ENCODE results near the gene UVRAG. TPM values are rescaled to one million over a fixed set of nuclear protein-coding genes. Genes with fewer than 3 reads are reported as not detected.

UVRAG gene
- total RNA-seq, 1 donor from 2014 or later, result 20.7 TPM

GRCh38 chr11:76035020-76035419 lies 220.0 kb downstream of the UVRAG start:
- no peak for DNase-seq (ENCODE audit: extremely low spot score, unreplicated experiment)
- Mint-ChIP-seq H3K36me3 (peaks cover 3% of the 10 kb centered on the region), H3K4me1 (ENCODE audit: unreplicated experiment) (peaks cover 14% of the 10 kb centered on the region), H3K27me3 (no peaks in the 10 kb centered on the region), H3K9me3 (no peaks in the 10 kb centered on the region), H3K27ac (no peak overlapping the region), H3K4me3 (no peak overlapping the region)
- no peak for TF ChIP-seq CTCF (conservative IDR thresholded peaks at IDR 0.05)

GRCh38 chr11:76038608-76039007 lies 223.6 kb downstream of the UVRAG start:
- Mint-ChIP-seq H3K4me1 (ENCODE audit: unreplicated experiment) (no peaks in the 10 kb centered on the region), H3K4me3 (no peak overlapping the region), H3K9me3 (no peaks in the 10 kb centered on the region), H3K27me3 (no peaks in the 10 kb centered on the region), H3K27ac (no peak overlapping the region), H3K36me3 (no peaks in the 10 kb centered on the region)
- DNase-seq (ENCODE audit: extremely low spot score, unreplicated experiment), result no peak
- TF ChIP-seq CTCF (conservative IDR thresholded peaks at IDR 0.05), result no peak

GRCh38 chr11:76041208-76041607 lies 226.2 kb downstream of the UVRAG start:
- no peaks in the 10 kb centered on the region for H3K9me3 Mint-ChIP-seq
- H3K4me3 Mint-ChIP-seq, result no peak overlapping the region
- no peak for TF ChIP-seq CTCF (conservative IDR thresholded peaks at IDR 0.05)
- DNase-seq (ENCODE audit: extremely low spot score, unreplicated experiment), result no peak
- H3K4me1 Mint-ChIP-seq (ENCODE audit: unreplicated experiment), result peaks cover 3% of the 10 kb centered on the region
- no peaks in the 10 kb centered on the region for H3K27me3 Mint-ChIP-seq
- no peaks in the 10 kb centered on the region for H3K36me3 Mint-ChIP-seq
- H3K27ac Mint-ChIP-seq, result no peak overlapping the region

- Mint-ChIP-seq H3K27ac (no peak overlapping the region), H3K9me3 (peaks cover 6% of the 10 kb centered on the region), H3K27me3 (no peaks in the 10 kb centered on the region), H3K4me3 (no peak overlapping the region), H3K4me1 (ENCODE audit: unreplicated experiment) (peaks cover 3% of the 10 kb centered on the region), H3K36me3 (peaks cover 11% of the 10 kb centered on the region)
- DNase-seq (ENCODE audit: extremely low spot score, unreplicated experiment), result no peak
- TF ChIP-seq CTCF (conservative IDR thresholded peaks at IDR 0.05), result no peak
These were observed 229.8 kb downstream of the UVRAG start for GRCh38 chr11:76044750-76045320.

- Mint-ChIP-seq H3K27ac (no peak overlapping the region), H3K4me1 (ENCODE audit: unreplicated experiment) (peaks cover 3% of the 10 kb centered on the region), H3K36me3 (peaks cover 17% of the 10 kb centered on the region), H3K9me3 (peaks cover 6% of the 10 kb centered on the region), H3K27me3 (no peaks in the 10 kb centered on the region), H3K4me3 (no peak overlapping the region)
- DNase-seq (ENCODE audit: extremely low spot score, unreplicated experiment), result no peak
- no peak for TF ChIP-seq CTCF (conservative IDR thresholded peaks at IDR 0.05)
These were observed 232.2 kb downstream of the UVRAG start for GRCh38 chr11:76047231-76047630.

GRCh38 chr11:76047766-76048165 lies 232.8 kb downstream of the UVRAG start:
- H3K27ac Mint-ChIP-seq, result no peak overlapping the region
- H3K4me1 Mint-ChIP-seq (ENCODE audit: unreplicated experiment), result peaks cover 3% of the 10 kb centered on the region
- TF ChIP-seq CTCF (conservative IDR thresholded peaks at IDR 0.05), result no peak
- DNase-seq (ENCODE audit: extremely low spot score, unreplicated experiment), result no peak
- H3K27me3 Mint-ChIP-seq, result no peaks in the 10 kb centered on the region
- no peak overlapping the region for H3K4me3 Mint-ChIP-seq
- H3K9me3 Mint-ChIP-seq, result peaks cover 6% of the 10 kb centered on the region
- H3K36me3 Mint-ChIP-seq, result peaks cover 21% of the 10 kb centered on the region
